Measurements from ENCODE around the gene FILIP1L.

The FILIP1L gene

GRCh38 chr3:99965077-99965476 is 149.2 kb downstream of the FILIP1L start:
- Histone ChIP-seq H3K27me3 (replicated peaks) (no peaks in the 10 kb centered on the region), H3K4me3 (ENCODE audit: low read depth, low read length) (no peak overlapping the region), H3K27ac (no peak overlapping the region), H3K36me3 (replicated peaks) (no peaks in the 10 kb centered on the region)
- TF ChIP-seq CTCF (IDR thresholded peaks at IDR 0.05; ENCODE audit: low read depth, low read length, missing control alignments), result no peak
- in situ Hi-C loops (cut with HindIII; ENCODE audit: low pct_ligation_motif_present, low sequenced_read_pairs), result no loop called here
- DNase-seq, result no peak

GRCh38 chr3:99962703-99963102 is 151.6 kb downstream of the FILIP1L start:
- peak overlapping the region; percentile 32 for H3K27ac ChIP-seq
- H3K4me3 ChIP-seq (ENCODE audit: low read depth, low read length), result no peak overlapping the region
- no peaks in the 10 kb centered on the region for H3K27me3 ChIP-seq (replicated peaks)
- TF ChIP-seq CTCF (IDR thresholded peaks at IDR 0.05; ENCODE audit: low read depth, low read length, missing control alignments), result no peak
- no peaks in the 10 kb centered on the region for H3K36me3 ChIP-seq (replicated peaks)
- peak; percentile 71 for DNase-seq
- in situ Hi-C loops (cut with HindIII; ENCODE audit: low pct_ligation_motif_present, low sequenced_read_pairs), result no loop called here

GRCh38 chr3:99961756-99962515 is 152.4 kb downstream of the FILIP1L start:
- no peaks in the 10 kb centered on the region for H3K36me3 ChIP-seq (replicated peaks)
- in situ Hi-C loops (cut with HindIII; ENCODE audit: low pct_ligation_motif_present, low sequenced_read_pairs), result no loop called here
- no peak overlapping the region for H3K27ac ChIP-seq
- no peak for TF ChIP-seq CTCF (IDR thresholded peaks at IDR 0.05; ENCODE audit: low read depth, low read length, missing control alignments)
- no peaks in the 10 kb centered on the region for H3K27me3 ChIP-seq (replicated peaks)
- no peak overlapping the region for H3K4me3 ChIP-seq (ENCODE audit: low read depth, low read length)
- DNase-seq, result no peak

GRCh38 chr3:99960941-99961340 is 153.4 kb downstream of the FILIP1L start:
- in situ Hi-C loops (cut with HindIII; ENCODE audit: low pct_ligation_motif_present, low sequenced_read_pairs), result no loop called here
- Histone ChIP-seq H3K27me3 (replicated peaks) (no peaks in the 10 kb centered on the region), H3K4me3 (ENCODE audit: low read depth, low read length) (no peak overlapping the region), H3K27ac (no peak overlapping the region), H3K36me3 (replicated peaks) (no peaks in the 10 kb centered on the region)
- TF ChIP-seq CTCF (IDR thresholded peaks at IDR 0.05; ENCODE audit: low read depth, low read length, missing control alignments), result no peak
- no peak for DNase-seq

- in situ Hi-C loops (cut with HindIII; ENCODE audit: low pct_ligation_motif_present, low sequenced_read_pairs), result no loop called here
- no peak for DNase-seq
- Histone ChIP-seq H3K27me3 (replicated peaks) (no peaks in the 10 kb centered on the region), H3K27ac (no peak overlapping the region), H3K36me3 (replicated peaks) (no peaks in the 10 kb centered on the region), H3K4me3 (ENCODE audit: low read depth, low read length) (no peak overlapping the region)
- TF ChIP-seq CTCF (IDR thresholded peaks at IDR 0.05; ENCODE audit: low read depth, low read length, missing control alignments), result no peak
Measured at GRCh38 chr3:99960123-99960878, 154.0 kb downstream of the FILIP1L start.
